ENCODE measurements around the gene SLC6A3.
"Not testable (repeated sequence)": the region's sequence is repeated elsewhere in the genome, so short reads cannot be mapped to it uniquely, and the experiment has no call there.

SLC6A3 gene

DNA sequence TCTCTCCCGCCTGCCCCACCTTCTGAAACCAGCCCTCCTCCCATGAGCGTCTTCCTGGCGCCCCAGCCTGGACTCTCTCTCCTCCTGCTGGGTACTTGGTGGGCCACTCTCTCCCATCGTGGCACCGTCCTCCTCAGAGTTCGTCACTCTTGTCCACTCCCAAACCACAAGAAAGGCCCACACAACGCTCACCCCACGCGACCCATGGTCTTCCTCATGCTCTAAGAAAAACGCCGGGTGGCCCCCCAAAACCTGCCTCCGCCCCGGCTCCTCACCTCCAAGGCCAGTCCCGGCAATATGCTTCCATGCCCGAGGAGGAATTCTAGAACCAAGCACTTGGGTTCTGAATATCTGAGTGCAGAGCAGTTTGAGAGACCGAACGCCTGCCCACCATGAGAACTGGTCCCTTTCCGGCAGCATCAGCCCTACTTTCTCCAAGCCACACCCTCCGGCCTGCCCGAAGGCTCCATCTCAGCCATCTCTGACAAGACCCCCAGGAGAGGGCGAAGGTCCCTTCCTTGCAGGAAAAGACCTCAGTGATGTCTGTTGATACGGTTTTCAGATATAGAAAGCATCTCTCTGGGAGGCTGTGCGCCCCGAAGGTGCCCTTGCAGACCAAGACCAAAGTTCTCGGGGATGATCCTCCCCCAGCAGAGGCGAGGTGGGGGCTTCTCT lies 15.0 kb downstream of the SLC6A3 start:
- Mint-ChIP-seq H3K4me1 (no peaks in the 10 kb centered on the region), H3K9me3 (peaks cover 28% of the 10 kb centered on the region), H3K27me3 (peaks cover 31% of the 10 kb centered on the region), H3K4me3 (no peak overlapping the region), H3K36me3 (peaks cover 7% of the 10 kb centered on the region), H3K27ac (no peak overlapping the region)
- no peak for ATAC-seq

- Mint-ChIP-seq H3K27ac (no peak overlapping the region), H3K36me3 (peaks cover 7% of the 10 kb centered on the region), H3K27me3 (peaks cover 38% of the 10 kb centered on the region), H3K9me3 (peaks cover 31% of the 10 kb centered on the region), H3K4me1 (no peaks in the 10 kb centered on the region), H3K4me3 (no peak overlapping the region)
- ATAC-seq = no peak
Observed at GRCh38 chr5:1429496-1429895, 15.7 kb downstream of the SLC6A3 start.

DNA sequence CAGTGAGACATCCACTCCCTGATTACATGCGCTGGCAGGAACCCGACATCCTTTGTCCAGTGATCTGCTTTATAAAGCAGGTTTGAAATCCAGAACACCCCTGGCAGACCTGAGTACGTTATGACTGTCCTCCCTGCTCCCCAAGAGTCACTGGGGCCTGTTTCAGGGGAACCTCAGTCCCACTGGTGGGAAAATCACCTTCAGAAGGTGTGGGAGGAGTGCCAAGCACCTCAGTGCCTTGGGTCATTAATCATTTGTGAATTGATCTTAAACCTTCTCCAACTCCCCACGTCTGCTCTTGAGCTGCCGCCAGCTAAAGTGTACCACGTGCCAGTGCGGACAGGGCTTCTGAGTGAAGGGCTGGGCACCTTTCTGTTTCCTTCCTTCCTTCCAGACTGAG lies 16.2 kb downstream of the SLC6A3 start:
- peaks cover 7% of the 10 kb centered on the region for H3K36me3 Mint-ChIP-seq
- no peak for ATAC-seq

GRCh38 chr5:1428107-1428506 lies 17.1 kb downstream of the SLC6A3 start:
- Mint-ChIP-seq H3K27me3 (peaks cover 36% of the 10 kb centered on the region), H3K9me3 (peaks cover 25% of the 10 kb centered on the region), H3K36me3 (peaks cover 7% of the 10 kb centered on the region), H3K4me1 (no peaks in the 10 kb centered on the region), H3K27ac (no peak overlapping the region), H3K4me3 (no peak overlapping the region)
- ATAC-seq = no peak

More for the DNA sequence above, 16.2 kb downstream of the SLC6A3 start:
- H3K9me3 Mint-ChIP-seq = peaks cover 31% of the 10 kb centered on the region
- no peak overlapping the region for H3K4me3 Mint-ChIP-seq
- no peaks in the 10 kb centered on the region for H3K4me1 Mint-ChIP-seq
- H3K27me3 Mint-ChIP-seq = peaks cover 42% of the 10 kb centered on the region
- H3K27ac Mint-ChIP-seq = no peak overlapping the region

DNA sequence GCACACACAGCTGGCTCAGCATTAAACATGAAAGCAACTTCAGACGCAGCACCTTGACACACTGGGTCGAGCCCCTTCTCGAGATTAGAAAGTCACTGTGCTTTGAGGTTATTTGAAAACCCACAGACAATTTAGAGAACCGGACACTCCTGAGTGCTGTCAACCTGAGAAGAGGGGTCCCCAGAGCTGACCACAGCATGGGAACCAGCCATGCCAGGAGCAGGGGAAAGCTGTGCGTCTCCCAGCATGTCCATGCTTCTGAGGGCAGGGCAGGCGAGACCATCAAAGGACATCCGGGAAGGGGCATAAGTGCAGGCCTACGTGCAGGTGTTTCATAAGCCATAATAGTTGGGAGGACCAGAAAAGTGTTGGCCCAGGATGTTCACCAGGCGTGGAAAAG lies 20.5 kb downstream of the SLC6A3 start:
- no peak overlapping the region for H3K27ac Mint-ChIP-seq
- ATAC-seq = no peak
- no peaks in the 10 kb centered on the region for H3K36me3 Mint-ChIP-seq

DNA sequence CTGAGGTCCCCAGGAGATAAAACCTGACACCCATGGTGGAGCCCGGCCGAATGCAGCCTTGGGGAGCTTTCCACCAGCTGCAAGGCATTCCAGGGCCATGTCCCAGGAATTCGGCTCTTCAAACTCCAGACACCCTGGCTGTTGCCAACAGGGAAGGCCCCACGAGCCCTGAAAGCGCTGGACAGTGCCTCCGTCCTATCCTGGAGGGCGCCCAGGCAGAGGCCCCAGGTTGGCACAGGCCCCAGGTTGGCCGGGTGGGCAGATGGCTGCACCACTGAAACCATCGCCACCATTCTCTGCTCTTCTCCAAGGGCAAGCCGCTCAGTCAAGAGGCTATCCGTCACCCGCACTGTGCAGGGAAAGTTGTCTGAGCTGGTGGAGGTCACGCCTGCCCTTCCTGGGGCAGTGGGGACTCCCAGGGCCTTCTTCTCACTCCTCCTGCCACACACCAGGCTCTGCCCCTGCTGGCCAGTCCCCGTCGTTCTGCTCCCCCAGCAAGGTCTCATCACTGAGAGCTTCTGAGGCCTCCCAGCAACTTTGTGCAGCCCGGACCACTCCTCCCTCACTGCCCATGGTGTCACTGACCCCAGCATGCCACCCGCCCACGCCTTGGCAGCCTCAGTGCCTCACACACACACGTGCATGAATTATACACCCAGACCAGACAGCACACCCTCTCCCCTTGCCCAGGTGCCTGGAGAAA lies 21.2 kb downstream of the SLC6A3 start:
- peaks cover 17% of the 10 kb centered on the region for H3K9me3 Mint-ChIP-seq
- H3K4me3 Mint-ChIP-seq = no peak overlapping the region
- H3K27me3 Mint-ChIP-seq = peaks cover 28% of the 10 kb centered on the region
- H3K27ac Mint-ChIP-seq = no peak overlapping the region
- no peaks in the 10 kb centered on the region for H3K36me3 Mint-ChIP-seq
- ATAC-seq = no peak
- H3K4me1 Mint-ChIP-seq = no peaks in the 10 kb centered on the region

More for the DNA sequence above, 20.5 kb downstream of the SLC6A3 start:
- no peak overlapping the region for H3K4me3 Mint-ChIP-seq
- H3K27me3 Mint-ChIP-seq = peaks cover 24% of the 10 kb centered on the region
- no peaks in the 10 kb centered on the region for H3K4me1 Mint-ChIP-seq
- peaks cover 21% of the 10 kb centered on the region for H3K9me3 Mint-ChIP-seq

DNA sequence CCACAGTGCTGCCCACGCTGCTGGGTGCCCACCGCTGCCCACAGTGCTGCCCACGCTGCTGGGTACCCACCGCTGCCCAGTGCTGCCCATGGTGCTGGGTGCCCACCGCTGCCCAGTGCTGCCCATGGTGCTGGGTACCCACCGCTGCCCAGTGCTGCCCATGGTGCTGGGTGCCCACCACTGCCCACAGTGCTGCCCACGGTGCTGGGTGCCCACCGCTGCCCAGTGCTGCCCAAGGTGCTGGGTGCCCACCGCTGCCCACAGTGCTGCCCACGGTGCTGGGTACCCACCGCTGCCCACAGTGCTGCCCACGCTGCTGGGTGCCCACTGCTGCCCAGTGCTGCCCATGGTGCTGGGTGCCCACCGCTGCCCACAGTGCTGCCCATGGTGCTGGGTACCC lies 22.7 kb downstream of the SLC6A3 start:
- not testable (repeated sequence) for H3K36me3 Mint-ChIP-seq, ATAC-seq, H3K4me3 Mint-ChIP-seq, H3K4me1 Mint-ChIP-seq, H3K27ac Mint-ChIP-seq
- Mint-ChIP-seq H3K9me3 (peaks cover 27% of the 10 kb centered on the region), H3K27me3 (peaks cover 28% of the 10 kb centered on the region)

GRCh38 chr5:1421521-1422341 lies 23.5 kb downstream of the SLC6A3 start:
- Mint-ChIP-seq H3K27ac (no peak overlapping the region), H3K9me3 (peaks cover 22% of the 10 kb centered on the region), H3K27me3 (peaks cover 28% of the 10 kb centered on the region), H3K36me3 (no peaks in the 10 kb centered on the region), H3K4me3 (no peak overlapping the region), H3K4me1 (no peaks in the 10 kb centered on the region)
- no peak for ATAC-seq

DNA sequence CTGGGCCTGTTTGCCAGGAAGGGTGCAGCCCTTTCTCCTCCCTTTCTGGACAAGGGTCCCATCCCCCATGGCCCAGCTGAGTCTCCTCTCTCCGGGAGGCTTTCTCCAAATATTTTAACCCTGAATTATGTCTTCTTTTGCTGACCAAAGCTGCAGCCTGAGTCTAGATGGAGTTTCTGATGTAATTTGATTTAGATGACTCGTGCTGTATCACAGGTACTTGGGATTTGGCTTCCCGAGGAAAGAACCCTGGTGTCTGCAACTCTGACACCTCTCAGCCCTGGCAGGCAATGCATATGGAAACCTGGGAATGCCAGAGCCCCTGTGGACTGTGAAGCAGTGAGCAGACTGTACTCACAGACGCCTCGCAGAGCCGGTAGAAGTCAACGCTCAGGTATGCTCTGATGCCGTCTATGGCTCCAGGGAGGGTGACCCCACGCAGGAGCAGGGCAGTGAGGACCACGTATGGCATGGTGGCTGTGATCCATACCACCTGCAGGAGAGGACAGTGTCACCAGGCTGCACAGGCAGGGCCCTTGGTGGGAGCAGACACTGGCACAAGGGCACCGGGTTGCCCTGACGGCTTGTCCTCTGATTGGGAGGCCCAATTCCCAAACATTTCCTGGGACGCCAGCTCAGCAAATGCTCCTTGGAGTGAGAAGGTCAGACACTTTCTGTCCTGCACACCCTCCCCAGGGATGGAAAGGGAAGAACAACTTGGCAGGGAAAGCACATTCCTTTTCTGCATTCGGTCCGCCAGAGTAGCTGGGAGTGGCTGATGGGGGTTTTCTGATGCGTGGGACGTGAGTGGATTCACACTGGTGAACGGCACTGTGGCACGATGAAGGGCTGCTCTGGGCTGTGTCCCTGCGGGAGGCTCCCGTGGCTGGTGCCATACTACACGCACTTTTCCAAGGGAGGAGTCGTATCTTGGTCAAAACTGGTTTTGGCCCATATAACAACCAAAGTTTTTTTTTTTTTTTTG lies 24.7 kb downstream of the SLC6A3 start:
- no peak for ATAC-seq
- Mint-ChIP-seq H3K9me3 (peaks cover 17% of the 10 kb centered on the region), H3K27me3 (peaks cover 28% of the 10 kb centered on the region), H3K27ac (no peak overlapping the region), H3K4me1 (no peaks in the 10 kb centered on the region), H3K4me3 (no peak overlapping the region), H3K36me3 (no peaks in the 10 kb centered on the region)

- peaks cover 11% of the 10 kb centered on the region for H3K9me3 Mint-ChIP-seq
- H3K36me3 Mint-ChIP-seq = no peaks in the 10 kb centered on the region
- H3K27ac Mint-ChIP-seq = no peak overlapping the region
- no peaks in the 10 kb centered on the region for H3K4me1 Mint-ChIP-seq
- H3K27me3 Mint-ChIP-seq = peaks cover 23% of the 10 kb centered on the region
- no peak for ATAC-seq
- H3K4me3 Mint-ChIP-seq = no peak overlapping the region
Observed at GRCh38 chr5:1419476-1420210, 25.6 kb downstream of the SLC6A3 start.

DNA sequence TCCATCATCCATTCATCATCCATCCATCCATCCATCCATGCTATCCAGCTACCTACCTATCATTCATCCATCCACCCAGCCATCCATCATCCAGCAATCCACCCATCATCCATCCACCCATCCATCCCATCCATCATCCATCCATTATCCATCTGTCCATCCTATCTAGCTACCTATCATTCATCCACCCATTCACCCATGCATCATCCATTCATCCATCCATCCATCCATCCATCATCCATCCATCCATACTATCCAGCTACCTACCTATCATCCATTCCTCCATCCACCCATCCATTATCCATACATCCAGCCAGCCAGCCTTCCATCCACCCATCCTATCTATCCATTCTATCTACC lies 26.3 kb downstream of the SLC6A3 start:
- Mint-ChIP-seq H3K9me3 (peaks cover 11% of the 10 kb centered on the region), H3K36me3 (no peaks in the 10 kb centered on the region), H3K27me3 (peaks cover 15% of the 10 kb centered on the region), H3K4me3 (no peak overlapping the region), H3K4me1 (no peaks in the 10 kb centered on the region), H3K27ac (no peak overlapping the region)
- no peak for ATAC-seq

- no peak for ATAC-seq
- H3K27ac Mint-ChIP-seq = no peak overlapping the region
Observed at GRCh38 chr5:1418238-1418920, 26.9 kb downstream of the SLC6A3 start.

GRCh38 chr5:1417586-1418225 lies 27.5 kb downstream of the SLC6A3 start:
- H3K4me3 Mint-ChIP-seq = no peak overlapping the region
- no peaks in the 10 kb centered on the region for H3K4me1 Mint-ChIP-seq
- no peak overlapping the region for H3K27ac Mint-ChIP-seq
- peaks cover 11% of the 10 kb centered on the region for H3K9me3 Mint-ChIP-seq
- peaks cover 13% of the 10 kb centered on the region for H3K27me3 Mint-ChIP-seq
- no peaks in the 10 kb centered on the region for H3K36me3 Mint-ChIP-seq
- no peak for ATAC-seq

More at GRCh38 chr5:1418238-1418920, 26.9 kb downstream of the SLC6A3 start:
- Mint-ChIP-seq H3K27me3 (peaks cover 13% of the 10 kb centered on the region), H3K36me3 (no peaks in the 10 kb centered on the region), H3K4me1 (no peaks in the 10 kb centered on the region), H3K9me3 (peaks cover 11% of the 10 kb centered on the region), H3K4me3 (no peak overlapping the region)

Measured in stimulated activated memory B cell treated with anti-CD40 and anti-IgM and Interleukin-4, amounts not matched to agents 10 μg/mL and 1 μg/mL and 100 μg/mL, for 72 hours (primary cell).